ENCODE results near the gene SULT1C2.
"Not testable (repeated sequence)": the region's sequence is repeated elsewhere in the genome, so short reads cannot be mapped to it uniquely, and the experiment has no call there.

The SULT1C2 gene

GRCh38 chr2:108355906-108356734 is 67.4 kb downstream of the SULT1C2 start:
- DNase-seq: no peak

- DNase-seq: not testable (repeated sequence)
Measured at GRCh38 chr2:108359336-108359735, 70.6 kb downstream of the SULT1C2 start.

All from DMS79 (cell line).